Measurements from ENCODE around the gene MAJIN.

The MAJIN gene

DNA sequence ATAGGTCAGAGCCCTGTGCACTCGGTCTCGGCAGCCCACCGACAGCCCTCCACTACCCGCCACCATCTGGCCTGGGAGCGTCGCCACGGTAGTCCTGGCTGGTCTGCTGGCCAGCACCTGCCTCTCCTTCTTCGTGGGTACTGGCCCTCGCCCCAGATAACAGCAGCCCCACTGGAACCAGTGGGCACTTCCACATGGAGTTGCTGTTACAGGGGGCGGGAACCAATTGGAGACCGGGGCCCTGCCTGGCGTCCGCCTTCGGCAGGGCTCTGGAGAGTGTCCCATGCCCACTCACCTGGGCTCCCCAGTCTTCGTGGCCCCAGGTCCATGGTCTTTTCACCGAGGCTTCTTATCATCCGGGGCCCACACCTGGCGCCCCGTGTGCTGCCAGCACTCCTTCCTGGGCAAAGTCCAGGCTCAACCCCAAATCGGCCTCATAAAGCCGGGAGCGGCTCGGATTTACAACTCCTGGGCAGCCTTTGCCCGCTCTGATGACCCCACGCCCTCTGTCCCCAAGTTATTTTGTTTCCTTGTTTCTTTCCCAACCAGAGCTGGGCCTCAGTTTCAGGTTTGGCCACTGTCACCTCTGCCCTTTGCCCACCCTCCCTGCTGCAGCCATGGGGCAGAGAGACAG is 80.6 kb downstream of the MAJIN start:
- DNase-seq = no peak

DNA sequence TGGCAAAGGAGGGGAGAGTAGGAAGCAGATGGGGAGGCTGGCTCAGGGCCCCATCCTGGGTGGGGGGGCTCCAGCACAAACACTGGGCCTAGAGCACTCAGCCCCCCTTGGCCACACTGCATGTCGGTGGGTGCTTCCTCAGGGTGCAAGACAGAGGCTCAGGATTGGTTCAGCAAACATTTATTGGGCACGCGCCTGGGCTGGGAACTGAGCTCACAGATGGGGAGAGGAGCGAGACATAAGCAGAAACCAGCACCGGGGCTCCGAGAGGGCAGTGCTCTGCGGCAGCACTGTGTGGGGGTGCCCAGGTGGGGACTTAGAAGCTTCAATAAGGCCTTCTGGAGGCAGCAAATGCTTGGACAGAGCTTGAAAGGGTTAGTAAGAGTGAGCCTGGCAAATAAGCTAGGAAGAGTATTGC is 81.4 kb downstream of the MAJIN start:
- no peak for DNase-seq

DNA sequence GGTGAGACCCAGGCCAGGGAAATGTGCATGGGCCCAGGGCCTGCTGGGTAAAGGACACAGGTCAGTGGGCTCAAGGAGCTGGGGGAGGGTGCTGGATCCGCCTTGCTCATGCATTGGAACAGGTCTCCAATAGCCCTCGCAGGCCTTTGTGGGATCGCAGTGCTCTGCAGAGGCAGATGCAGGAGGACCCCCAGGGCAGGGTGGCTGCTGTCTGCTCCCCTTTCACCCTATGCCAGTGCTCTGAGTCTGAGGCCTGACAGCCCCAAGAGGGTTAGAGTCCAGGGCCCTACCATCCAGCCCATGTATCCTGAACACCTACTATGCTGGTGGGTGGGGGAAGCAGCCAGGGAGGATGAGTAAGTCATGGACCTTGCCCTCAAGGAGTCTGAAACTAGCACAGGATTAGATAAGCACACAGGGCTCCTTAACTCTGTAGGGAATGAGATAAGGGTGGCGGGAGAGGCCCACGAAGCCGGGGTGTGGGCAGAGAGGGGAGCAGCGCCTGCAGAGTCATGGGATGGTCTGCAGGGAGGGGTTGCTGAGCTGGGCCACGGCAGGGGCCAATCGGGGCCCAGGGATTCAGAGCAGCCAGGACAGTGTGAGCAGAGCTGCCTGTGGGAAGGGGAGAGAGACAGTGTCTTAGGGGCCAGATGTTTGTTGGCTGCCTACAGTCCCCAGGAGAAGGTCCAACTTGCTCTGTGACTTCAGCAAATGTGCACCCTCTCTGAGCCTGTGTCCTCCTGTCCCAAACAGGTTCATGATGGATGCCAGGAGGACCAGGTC is 83.0 kb downstream of the MAJIN start:
- no peak for DNase-seq

DNA sequence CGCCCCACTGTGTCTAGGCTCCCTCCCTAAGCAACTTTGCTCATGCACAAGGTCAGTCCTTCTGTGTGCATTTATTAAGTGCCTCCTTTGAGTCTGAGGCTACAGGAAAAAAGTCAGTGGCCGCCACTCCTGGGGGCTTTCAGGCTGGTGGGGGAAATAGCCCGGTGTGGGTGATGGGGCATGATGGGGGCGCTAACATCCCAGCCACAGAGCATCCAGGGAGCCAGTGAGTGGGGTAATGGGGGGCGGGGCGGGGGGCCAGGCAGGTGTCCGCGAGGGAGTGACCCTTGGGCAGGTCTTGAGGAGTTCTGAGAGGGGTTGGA is 83.5 kb downstream of the MAJIN start:
- DNase-seq = no peak

All from stimulated activated CD4-positive, alpha-beta T cell treated with anti-CD3 and anti-CD28 coated beads, Interleukin-4, amount 100 ng/mL, for 24 hours (primary cell).